VCaP (cell line): ENCODE data around the gene HK3.

ENCODE experiments used
- H3K27ac ChIP-seq: fragments of 450-650 bp; 2 replicates; pipeline ENCODE4 v1.5.1; 2017
- TF ChIP-seq, protein P1 (sequence below): fragments of 450-650 bp; conservative IDR thresholded peaks from 2 replicates; pipeline ENCODE4 v1.5.1; 2017; ENCODE audit warnings: mild to moderate bottlenecking, moderate library complexity

The HK3 gene

DNA sequence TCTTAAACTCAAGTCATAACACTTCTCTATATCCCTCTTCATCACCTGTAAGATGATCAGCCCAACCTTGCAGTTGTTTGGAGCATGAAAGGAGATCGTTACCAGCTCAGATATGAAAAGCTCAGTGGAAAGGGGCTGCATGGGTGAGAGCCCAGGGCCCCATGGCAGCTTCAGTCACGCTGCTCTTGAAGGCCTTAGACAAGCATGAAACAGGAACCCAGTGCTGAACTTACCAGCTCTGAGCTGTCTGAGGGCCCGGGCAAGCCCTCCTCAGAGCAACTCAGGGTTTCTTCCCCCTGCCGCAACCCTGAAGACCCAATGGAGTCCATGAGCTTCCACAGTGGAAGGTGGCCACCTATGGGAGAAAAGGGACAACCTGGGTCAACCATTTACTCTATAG lies 3.3 kb downstream of the HK3 start:
- TF ChIP-seq, protein P1, sequence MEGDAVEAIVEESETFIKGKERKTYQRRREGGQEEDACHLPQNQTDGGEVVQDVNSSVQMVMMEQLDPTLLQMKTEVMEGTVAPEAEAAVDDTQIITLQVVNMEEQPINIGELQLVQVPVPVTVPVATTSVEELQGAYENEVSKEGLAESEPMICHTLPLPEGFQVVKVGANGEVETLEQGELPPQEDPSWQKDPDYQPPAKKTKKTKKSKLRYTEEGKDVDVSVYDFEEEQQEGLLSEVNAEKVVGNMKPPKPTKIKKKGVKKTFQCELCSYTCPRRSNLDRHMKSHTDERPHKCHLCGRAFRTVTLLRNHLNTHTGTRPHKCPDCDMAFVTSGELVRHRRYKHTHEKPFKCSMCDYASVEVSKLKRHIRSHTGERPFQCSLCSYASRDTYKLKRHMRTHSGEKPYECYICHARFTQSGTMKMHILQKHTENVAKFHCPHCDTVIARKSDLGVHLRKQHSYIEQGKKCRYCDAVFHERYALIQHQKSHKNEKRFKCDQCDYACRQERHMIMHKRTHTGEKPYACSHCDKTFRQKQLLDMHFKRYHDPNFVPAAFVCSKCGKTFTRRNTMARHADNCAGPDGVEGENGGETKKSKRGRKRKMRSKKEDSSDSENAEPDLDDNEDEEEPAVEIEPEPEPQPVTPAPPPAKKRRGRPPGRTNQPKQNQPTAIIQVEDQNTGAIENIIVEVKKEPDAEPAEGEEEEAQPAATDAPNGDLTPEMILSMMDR = no peak
- no peak overlapping the region for H3K27ac ChIP-seq

DNA sequence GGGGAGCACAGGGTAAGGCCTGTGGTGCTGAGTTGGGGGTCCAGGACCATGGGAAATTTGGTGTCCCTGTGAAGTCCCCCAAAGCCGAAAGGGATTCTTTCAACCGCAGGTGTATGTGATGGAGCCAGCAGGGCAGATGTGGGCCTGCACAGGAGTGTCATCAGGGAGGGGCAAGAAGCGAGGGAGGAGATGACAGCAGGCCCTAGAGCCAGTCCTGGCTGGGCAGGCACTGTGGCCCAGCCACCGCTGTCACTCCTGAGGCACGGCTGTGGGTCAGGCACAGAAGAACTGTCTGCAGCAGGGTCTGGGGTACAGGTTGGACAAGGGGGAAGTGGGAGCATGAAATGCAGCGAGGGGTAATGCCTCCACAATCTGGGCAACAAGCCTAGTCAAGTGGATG lies 4.8 kb downstream of the HK3 start:
- H3K27ac ChIP-seq = no peak overlapping the region
- TF ChIP-seq, protein P1 = no peak

DNA sequence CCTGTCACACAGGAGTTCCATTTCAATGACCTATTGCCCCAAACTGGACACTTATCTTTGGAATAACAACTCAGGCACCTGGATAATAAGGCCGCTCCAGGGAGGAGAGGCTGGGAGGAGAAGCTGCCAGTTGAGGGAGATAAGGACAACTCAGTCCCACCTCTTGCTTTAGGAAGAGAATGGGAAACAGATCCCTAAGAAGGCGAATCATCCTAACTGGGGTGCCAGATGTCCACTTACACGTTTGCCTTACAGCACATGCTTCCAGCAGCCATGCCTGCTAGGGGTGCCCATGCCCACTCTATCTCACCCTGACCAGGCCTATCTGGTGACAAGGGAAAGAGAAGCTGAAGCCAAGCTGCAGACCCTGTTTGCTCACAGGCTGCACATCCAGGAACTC lies 6.5 kb downstream of the HK3 start:
- TF ChIP-seq, protein P1 = no peak
- H3K27ac ChIP-seq = no peak overlapping the region

DNA sequence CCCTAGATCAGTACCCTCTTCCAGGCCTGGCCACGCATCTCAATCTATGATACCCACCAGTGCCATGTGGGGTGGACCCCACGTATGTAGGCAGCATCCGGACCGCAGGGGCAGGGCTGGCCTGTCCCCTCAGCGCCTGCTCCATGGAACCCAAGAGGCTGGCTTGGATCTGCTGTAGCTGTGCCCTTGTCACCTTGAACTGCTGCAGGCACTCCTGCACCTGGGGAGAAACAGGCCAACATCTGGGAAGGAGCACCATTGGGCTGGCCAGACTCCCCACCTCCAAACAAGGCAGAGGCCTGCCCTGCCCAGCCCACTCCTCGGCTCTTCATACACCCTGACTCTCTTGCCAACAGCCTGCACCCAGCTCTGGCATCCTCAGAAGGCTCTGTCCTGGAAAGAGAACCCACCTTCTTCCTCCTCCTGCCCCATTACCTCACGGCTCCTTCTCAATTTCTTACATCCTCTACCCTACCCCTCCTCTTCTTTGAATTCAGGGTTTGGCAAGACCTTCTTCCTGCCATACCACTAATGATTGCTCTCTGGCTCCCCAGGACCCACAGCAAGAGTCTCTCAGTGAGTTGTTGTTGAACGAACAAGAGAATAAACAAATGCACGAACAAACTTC lies 7.7 kb downstream of the HK3 start:
- TF ChIP-seq, protein P1 = no peak
- no peak overlapping the region for H3K27ac ChIP-seq

DNA sequence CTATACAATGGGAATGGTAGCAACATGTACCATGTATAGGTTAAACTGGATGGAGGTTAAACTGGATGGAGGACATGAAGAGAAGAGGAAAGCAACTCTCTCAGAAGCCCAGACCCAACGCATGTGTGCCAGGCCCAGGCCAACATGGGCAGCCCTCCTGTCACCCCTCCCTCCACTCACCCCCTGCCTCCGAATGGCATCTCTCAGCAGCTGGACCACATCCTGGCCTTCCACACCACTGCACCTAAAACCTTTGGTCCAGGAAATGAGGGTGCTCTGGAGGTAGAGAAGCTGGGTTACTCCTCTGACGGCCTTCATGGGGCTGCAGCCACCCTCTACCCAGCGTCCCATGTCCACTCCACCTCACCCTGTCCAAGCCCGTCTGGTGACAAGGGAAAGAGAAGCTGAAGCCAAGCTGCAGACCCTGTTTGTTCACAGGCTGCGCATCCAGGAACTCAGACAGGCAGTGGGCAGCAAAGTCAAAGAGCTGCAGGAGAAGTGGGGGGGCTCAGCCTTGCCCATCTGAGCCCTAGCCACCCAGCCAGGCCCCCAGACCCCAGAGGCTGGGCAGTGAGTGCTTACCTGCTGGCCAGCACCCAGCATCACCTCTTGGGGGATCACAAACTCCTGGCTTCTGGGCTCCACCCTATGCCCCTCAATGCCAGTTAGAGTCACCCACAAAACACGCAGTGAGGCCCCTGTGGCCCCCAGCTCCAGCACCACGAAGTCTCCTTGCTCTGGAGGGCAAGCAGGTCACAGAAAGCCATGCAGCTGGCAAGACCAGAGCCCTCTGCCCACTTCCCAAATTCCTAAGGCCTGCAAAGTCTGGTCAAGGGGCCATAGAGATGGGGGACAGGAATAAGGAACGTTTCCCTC lies 8.5 kb downstream of the HK3 start:
- TF ChIP-seq, protein P1 = no peak
- no peak overlapping the region for H3K27ac ChIP-seq

DNA sequence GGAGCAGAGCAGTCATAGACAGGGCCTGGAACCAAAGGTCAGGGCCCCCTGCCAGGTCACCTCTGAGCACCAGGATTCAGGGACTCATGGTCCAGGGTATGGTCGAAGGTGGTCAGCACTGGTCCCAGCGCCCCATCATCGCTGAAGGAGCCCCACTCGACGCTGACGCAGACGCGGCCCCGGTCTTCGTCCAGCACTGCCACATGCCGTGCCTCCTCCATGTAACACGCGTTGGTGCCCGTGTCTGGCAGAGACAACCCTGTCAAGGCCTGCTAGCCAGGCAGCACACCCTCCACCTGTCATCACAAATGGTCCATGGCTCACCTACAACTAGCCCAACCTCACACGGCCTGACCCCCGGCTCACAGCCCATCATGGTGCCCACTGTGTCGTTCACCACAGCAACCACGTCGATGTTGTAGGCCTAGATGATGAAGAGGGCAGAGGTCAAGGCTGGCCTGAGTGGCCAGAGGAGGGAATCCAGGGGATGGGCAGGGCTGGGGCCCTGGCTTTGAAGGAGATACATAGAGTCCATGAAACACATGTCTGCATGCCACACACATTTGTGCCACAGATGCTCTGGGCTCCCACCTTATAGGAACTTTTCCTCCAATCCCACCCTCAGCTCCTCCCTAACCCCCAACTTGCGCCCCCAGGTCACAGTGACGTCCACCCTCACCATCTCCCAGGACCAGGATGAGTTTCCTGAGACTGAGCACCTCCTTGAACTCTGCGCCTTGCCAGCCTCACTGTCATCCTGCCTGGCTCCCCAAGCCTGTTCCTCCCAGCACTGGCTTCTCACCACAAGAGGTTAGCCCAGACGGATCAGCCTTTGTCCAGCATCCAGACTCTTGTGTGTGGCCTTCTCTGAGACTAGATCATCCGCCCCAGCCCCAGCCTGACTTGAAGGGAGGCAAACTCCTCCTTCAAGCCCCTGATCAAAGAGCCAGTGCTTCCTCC lies 9.5 kb downstream of the HK3 start:
- TF ChIP-seq, protein P1 = no peak
- H3K27ac ChIP-seq = no peak overlapping the region

DNA sequence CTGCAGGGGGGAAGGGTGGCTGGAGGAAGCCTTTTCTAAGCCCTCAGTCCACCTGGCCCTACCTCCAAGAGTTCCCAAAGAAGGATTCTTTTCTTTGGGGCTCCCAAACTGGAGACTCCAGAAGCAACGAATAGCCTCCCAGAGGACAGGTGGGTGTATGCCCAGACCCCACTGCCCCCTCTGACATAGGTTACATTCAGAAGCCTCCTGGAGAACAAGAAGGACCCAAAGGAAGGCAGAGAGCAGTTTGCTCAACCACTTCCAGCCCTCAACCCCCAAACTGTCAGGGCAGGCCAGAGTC lies 10.3 kb downstream of the HK3 start:
- H3K27ac ChIP-seq = no peak overlapping the region
- TF ChIP-seq, protein P1 = no peak
